Inflammatory macrophage treated with lipopolysaccharide for 1 hour (primary cell): ENCODE measurements around the gene ZNF777.

ENCODE experiments used
- DNase-seq, 2 donors: peaks; one replicate each; pipeline ENCODE4 v3.0.0-alpha.2; 2020 to 2022

ZNF777 gene

DNA sequence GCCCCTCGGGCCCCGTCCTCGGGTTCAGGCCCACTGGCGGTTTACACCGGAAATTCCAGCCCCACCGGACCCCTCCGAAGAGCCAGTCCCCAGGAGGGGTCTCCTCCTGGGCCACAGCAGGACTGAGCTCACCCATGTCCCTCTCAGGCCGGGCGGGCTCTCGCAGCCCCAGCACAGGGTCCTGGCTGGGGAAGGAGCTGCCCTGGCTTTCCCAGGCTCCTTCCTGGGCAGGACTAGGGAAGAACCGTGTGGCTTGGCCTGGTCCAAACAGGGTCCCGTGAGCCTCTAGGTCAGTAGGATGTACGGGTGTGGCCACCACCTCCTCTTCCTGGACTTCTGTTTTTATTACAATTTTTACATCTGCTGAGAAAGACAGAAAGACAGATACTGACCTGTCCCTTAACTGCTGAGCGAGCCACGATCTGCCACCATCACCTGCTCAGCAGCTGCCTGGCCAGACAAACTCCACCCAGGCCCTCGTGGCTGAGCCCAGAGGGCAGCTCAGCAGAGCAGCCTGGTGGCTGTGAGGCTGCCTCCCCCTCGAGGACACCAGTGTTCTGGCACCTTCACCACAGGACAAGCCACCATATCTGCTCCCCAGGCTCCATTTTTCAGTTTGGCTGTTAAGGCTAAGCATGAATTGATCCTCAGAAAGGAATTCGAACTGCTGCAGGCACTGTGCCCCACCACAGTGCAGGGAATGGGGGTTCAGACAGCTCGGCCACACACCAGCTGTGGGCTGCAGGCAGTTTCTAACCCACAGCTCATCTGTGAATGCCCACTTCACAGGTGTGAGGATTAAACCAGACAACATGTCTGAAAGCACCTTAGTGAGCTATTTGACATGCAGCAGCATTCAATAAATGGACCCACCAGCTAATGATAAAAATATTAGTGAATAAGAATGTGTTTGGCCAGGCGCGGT, 14.5 kb upstream of the ZNF777 start:
- DNase-seq: no peak

DNA sequence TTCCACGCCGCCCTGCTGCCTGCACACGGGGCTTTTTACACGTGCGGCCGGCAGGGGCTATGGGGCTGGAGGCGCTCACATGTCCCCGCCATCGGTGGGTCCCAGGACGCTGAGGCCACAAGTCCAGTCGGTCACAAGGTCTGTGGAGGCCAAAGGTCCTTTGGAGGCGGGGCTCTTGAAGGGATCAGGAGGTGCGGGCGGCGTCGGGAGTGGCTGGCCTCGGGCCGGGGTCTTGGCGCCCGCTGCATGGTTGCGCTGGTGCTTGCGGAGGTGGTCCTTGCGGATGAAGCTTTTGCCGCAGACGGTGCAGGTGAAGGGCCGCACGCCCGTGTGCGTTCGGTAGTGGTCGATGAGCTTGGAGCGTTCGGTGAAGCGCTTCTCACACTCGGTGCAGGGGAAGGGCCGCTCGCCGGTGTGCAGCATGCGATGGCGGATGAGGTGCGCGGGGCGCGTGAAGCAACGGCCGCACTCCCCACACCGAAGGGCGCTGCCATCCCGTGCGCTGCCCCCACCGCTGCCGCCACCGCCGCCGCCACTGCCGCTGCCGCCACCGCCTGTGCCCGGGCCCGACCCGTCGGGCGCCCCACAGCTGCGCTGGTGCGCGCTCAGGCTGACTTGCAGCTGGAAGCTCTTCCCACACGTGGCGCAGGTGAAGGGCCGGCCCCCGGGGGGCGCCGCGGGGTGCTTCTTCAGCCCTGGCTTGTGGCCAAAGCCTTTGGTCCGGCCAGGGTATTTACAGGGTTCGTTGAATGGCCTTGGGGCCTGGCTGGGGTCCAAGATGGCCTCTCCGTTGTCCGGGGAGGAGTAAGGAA, 13.7 kb upstream of the ZNF777 start:
- DNase-seq: no peak

DNA sequence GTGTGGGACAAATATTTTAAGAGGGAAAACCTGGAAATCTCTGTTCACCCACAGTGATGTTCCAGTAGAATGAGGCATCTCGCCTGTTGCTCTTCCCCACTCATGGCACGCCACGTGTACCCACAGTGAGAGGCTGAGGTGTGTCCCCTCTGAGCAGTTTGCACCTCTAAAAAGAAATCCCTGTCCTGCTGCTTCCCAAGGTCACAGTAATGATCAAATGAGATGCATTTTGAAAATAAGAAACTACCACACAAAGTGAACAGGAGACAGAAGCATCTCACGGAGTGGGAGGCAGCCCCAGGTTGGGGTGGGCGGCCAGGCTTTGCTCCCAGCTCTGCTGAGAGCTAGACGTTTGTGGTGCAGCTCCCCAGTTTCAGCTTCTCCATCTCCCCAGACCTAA, 12.4 kb upstream of the ZNF777 start:
- DNase-seq: no peak

DNA sequence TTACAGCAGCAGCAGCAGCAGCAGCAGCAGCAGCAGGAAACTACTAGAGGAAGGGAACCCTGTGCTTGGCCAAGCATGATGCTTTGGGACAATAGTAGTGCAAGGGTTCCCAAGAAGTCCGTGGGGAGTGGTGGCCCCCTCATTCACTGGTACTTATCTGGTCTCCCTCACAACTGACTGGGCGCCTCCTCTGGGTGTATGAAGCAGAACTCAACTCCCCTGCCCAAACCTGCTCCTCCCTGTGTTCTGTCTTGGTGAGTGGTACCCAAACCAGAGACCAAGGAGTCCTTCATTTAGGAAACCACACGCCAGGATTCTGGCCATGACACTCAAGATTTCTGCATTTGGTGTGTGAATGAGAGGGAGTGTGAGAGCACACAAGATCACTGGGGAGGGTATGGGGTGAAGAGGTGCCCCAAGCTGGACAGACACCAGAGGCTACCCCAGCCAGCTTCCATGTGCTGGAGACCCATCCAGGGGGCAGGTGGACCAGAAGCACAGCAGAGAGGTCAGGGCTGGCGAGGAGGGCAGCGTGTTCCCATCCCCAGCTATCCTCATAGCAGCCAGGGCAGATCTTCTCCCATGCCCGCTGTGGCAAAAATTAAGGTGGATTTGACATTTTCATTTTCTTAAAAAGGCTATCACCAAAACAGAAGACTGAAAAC, 10.6 kb upstream of the ZNF777 start:
- no peak for DNase-seq

DNA sequence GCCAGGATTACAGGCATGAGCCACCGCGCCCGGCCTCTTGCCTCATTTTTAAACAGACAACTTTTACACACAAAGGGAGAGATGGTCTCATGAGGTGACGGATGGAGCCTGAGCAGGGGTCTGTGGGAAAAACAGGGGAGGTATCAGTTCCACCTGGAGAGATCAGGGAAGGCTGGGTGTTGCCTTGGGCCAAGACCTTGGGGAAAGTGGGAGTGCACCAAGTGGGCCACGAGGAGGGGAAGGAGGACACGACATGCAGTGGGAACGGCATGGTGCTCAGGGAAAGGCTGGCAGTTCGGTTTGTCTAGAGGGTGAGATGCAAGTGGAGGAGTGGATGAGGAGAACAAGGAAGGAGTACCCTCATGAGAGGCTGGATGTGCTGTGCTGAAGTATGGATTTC, 8.9 kb upstream of the ZNF777 start:
- no peak for DNase-seq

DNA sequence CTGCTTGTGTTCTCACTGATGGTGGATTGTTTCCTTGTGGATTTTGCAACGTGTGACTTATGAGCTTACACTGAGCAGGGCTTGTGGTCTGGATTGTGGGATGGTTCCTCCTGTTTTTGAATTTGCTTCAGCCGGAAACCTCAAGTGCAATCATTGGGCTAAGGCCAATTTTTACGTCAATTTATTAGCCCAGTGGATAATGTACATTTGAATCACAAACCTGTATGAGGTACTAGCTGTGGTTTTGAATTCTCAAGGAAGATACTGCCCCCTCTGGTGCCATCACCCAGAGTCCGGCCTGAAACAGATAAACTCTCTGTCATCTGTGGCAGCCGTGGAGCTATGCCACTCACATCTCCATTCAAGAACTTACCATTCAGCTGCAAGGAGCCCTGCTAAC, 7.3 kb upstream of the ZNF777 start:
- DNase-seq: peak in 1 of 2 donors; percentile 5

DNA sequence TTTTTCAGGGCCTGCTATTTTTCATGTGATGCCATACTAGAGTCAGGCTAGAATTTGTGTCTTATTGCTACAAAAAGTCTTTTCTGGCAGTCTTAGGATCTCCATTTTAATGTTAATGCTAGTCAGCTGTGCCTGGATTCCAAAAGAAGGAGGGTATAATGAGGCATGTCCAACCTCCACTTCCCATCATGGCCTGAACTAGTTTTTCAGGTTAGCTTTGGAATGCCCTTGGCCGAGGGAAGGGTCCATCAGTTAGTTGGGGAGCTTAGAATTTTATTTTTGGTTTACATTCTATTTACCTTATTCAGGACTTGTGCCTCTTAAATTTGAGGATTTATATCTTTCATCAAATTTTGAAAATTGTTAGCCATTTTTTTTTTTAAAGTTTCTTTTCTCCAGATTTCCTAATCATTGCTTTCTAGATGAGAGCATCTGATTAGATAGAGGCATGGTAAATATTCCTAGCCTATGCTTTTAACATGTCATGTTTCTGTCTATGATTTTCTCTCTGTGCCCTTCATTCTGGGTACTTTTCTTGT, 6.5 kb upstream of the ZNF777 start:
- no peak for DNase-seq

DNA sequence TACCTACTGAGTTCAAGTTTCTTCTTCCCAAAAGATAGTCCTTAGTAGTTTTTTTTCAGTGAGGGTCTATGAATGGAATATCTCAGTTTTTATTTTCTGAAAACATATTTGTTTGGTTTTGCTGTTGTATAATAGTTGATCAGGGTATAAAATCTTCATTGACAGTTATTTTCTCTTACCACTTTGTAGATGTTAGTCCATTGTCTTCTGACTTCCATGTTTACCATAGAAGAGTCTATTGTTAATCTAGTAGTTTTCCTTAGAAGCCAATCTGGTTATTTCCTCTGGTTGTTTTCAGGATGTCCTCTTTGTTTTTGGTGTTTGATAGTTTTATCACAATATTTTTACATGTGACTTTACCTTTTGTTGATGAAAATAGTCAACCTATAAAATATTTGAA, 5.5 kb upstream of the ZNF777 start:
- DNase-seq: no peak

DNA sequence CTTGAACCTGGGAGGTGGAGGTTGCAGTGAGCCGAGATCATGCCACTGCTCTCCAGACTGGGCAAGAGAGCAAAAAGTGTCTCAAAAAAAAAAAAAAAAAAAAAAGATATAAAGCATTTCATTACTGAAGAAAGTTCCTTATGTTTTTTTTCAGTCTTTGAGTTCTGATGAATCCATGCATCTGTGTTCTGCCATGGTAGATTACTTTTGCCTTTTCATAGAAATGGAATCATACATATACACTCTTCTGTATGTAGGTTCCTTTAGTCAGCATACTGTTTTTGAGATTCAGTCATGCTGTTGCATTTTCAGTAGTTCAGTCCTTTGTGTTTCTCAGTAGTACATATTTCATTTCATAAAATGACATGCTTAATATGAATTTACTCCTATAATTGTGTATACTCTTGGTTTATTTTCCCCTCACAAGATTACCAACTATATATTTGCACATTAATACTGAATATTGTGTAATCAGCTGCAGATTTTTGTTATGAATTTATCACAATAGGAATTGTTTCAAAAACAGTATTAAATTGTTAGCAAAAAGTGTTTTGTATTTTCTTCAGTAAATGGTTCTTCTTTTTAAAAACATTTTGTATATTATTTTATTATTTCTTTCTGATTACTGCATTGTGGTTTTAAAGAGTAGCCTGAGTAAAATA, 2.8 kb upstream of the ZNF777 start:
- DNase-seq: no peak

DNA sequence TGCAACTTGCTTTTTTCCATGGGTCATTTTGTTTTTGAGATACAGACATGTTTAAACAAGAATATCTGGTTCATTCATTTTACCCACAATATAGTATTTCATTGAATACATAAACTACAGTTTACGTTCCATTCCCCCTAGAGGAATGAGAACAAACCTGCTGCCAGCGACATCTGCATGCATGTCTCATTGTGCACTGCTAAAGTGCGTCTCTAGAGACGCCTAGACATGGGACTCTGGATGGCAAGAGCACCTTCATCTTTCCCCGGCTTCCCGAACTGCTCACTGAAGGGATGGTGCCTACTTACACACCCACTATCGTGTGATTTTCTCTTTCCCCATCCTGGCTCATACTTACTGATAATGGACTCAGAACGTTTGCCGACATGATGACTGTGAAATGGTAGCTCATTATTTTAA, 1.2 kb upstream of the ZNF777 start:
- DNase-seq: no peak

DNA sequence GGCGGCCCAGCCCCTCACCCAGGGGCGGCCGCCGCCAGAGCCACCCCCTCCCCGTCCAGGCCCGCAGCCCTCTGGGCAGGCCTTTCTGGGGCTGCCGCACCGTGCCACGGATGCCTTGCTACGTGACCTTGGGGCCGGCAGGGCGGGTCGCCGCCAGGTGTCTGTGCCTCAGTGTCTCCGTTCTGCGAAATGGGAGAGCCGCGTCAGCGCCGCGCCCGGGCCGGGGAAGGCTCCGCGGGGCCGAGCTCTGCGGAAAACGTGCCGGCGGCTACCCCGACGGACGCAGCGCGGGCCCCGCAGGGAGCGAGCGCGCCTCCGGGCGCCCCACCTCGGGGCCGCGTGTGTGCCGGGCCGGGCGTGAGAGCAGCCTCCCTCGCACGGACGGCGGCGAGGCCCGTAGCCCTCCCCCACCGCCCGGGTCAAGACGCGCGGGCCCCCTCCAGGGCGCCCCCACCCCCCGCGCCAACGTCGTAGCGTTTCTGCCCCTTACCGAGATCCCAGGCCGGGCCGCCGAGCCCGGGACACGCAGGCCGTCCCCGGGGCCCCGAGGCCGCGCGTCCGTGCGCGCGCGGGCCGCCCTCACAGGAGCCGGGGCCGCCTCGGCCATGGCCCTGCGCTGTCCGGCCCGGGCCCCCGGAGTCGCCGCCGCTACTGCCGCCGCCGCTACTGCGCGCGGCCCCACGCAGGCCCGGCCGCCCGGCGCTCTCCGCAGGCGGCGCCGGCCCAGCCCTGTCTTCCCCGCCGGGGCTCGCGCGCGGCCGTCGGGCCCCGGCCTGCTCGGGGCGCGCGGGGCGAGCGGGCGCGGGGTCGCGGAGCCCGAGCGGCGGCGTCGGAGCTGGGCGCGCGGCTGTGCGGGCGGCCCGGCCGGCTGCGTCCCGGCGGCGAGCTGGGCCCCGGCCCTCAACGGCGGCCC, 1.1 kb downstream of the ZNF777 start:
- DNase-seq: peak; percentile 6 to 9

DNA sequence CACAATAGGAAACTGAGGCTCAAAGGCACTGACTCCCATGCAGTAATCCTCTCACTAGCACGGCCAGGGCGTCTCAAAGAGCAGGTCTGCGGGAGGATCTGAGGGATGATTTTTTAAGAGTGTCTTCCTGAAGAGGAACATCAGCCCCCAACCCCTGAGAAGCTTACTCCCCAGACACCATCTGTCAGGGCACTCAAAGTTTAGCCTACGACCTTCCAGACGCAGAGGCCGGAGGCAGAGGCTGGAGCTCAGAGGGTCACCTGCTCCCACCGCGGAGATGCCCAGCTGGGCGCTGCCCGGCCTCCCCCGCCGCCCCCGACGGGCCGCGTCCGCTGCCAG, 1.7 kb downstream of the ZNF777 start:
- no peak for DNase-seq

DNA sequence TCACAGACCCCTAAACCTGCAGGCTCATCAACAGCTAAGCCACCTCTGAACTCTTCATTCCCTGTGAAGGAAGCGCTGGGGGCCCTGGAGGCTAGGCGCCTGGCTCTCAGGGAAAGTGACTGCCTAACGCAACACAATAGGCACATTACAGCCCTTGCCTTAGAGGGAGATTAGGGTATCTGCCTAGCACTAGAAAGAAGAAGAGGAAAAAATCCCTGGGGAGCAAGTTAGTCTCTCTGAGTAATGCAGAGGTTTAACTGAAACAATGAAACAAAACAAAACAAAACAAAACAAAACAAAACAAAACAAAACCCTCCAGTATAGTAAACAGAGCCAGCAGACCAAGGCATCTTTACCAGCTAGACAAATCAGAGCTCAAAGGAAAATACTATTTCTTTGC, 2.6 kb downstream of the ZNF777 start:
- DNase-seq: no peak

DNA sequence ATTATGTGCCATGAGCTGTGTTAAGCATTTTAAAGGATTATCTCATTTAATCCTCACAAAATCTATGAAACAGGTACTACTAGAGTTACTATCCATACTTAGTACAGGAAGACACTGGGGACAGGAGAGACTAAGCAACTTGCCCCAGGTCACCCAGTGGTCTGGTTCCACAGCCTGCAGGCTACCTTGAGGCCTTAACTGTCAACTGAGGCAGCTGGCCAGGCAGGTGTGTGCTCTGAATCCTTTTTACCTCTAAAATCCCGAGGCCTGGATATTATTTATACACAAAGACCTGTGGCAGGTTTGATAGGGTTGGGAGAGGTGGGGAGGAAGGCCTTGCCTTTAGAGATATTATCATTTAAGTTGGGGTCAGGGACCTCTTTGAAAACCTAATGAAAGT, 3.1 kb downstream of the ZNF777 start:
- no peak for DNase-seq

DNA sequence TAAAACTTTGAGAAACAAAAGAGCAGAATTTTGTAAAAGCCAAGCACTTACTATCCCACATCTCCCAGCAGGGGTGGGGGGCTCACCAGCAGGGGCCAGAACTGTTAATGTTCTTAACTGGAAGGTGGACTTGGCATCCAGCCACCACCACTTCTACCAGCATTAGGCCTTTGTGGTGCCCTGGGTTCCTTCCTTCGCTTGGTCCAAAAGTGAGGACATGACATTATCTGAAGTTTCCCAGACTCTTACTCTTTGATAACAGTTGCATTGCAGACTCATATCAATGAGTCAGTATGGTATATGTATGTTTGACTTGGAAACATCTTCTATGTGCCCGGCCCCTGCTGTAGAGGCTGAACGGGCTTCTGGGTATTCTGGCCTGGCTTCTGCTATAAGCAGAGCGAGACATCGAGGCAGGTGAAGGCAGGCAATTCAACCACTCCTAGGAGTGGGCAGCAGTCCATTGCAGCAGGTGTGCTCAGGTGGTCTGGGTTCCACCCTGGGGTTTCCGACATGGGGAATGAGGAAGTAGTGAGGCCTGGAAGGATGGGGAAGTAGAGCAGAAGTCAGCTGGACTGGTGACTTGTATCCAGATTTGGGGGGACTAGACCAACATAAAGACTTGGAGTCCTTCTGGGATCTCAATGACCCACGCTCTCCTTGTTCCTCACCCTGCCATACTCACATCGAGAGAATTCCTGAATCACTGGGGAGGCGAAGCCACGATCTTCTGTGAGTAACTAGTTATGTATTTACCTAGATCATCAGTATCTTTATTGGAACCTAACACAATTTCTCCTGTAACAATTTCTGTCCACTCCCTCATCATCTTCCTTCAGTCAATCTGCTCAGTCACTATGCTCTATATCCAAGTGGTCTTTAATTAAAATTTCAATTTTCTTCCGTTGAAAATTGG, 4.1 kb downstream of the ZNF777 start:
- DNase-seq: peak in 1 of 2 donors; percentile 3

DNA sequence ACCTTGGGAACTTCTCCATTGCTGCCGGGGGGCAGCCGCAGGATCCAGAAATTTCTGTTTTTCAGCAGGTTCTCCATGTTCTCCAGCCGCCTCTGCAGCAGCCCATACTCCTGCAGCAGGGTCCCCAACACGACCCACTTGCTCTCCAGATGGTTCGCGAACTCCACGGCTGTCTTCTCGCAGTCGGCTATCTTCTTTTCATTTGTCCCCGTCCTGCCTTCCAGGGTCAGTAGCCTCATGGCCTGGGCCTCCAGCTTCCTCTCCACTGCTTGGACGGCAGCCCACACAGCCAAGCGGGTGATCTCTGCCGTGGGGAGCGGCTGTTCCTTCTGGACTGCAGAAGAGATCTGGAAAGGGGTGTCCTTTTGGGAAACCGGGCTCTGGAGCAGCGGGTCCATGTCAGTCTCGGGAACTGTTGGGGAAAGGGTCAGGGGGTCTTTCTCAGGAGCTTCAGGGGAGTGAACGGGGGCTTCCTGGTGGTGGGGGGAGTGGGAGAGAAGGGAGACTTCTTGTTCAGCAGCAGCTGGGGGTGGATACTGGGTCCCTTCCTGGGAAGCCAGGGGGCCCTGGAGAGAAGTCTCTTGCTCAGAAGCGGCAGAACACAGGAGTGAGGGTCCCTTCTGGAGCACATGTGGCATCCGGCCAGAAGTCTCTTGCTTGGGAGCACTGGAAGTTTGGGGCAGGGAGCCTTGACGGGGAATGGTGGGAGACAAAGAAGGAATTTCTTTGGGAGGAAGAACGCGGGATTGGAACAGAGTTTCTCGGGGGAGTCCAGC, 5.5 kb downstream of the ZNF777 start:
- DNase-seq: no peak

DNA sequence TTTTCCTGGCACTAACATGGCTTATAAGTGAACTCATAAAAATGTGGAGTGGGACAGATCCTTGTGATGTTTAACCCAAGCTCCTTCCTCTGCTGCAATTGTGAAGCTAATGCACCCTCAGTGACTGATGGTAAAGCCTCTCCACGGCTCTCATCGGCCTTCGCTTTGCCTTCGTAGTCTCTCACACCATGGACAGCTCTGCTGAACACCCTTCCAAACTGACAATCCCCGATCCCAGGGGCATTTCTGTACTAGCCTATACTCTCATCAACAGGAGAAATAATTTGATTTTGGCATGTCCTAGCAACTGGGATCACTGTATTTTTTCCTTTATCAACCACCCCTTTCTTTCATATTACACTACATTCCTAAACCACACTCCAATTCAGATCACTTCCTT, 6.1 kb downstream of the ZNF777 start:
- DNase-seq: no peak

DNA sequence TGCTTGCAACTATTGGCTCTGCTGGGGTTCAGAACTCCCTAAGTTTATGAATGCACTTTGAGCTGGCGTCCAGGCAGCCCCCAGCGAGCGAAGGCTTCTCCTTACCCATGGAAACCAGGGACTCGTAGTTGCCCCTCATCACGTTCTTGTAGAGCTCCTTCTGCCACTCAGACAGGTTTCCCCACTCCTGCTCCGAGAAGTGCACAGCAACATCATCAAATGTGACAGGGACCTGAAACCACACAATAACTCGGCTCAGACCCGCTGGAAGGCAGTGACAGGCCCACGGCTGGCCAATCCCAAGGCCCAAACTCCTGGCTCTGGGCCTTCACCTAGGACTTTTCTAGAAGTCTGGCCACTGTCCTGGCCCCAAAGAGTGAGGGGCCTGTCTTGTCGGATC, 6.9 kb downstream of the ZNF777 start:
- DNase-seq: no peak

DNA sequence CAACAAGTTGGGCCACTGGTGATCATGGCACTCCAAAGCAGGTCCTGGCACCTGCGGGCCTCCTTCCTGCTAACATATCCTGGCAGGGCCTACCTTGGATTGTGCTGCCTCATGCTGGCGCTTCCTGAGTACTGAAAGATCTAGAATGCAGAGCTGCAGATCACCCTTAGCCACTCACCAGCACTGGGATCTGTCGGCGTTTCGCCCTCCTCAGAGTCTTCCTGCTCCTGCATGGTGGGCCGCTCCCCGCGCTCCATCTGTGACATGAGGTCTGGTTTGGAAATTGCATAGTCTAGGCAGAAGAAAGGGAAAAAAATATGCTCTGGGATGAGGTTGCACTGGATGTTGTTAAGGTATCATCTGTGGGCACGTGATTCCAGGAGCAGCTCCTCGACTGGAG, 10.0 kb downstream of the ZNF777 start:
- no peak for DNase-seq

DNA sequence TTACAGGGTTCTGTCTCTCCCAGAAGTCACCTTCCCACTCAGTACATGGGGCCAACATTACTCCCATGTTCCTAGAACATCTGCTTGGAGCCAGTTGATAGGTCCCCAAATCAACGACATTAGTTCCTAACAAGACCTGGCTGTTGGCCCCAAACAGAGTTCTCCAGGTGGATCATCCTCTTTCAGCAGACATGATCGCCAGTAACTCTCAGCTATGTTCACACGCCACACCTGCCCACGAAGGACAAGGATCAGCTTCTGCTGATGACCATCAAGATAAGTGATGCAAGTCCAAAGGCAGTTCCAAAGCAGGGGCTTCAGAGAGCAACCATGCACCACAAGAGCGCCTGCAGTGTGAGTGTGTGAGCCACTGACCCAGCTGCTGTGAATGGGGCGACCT, 11.0 kb downstream of the ZNF777 start:
- DNase-seq: no peak
